Effector memory CD4-positive, alpha-beta T cell (primary cell): ENCODE data around the gene SLC29A3.
"Not testable (repeated sequence)": the region's sequence is repeated elsewhere in the genome, so short reads cannot be mapped to it uniquely, and the experiment has no call there.

Experiments
- DNase-seq, 3 donors: peaks; one replicate each; pipeline ENCODE4 v3.0.0-alpha.2; 2020
- H3K27ac ChIP-seq: 2 replicates; pipeline ENCODE4 v1.7.0; 2013; ENCODE audit warnings: mild to moderate bottlenecking, low read length, moderate library complexity; ENCODE audit not compliant: insufficient read depth, poor library complexity, severe bottlenecking
- H3K27me3 ChIP-seq: replicated peaks from 2 replicates; pipeline ENCODE4 v1.7.0; 2013; ENCODE audit warnings: mild to moderate bottlenecking, low read length; ENCODE audit not compliant: insufficient read depth, control insufficient read depth, poor library complexity, severe bottlenecking
- H3K36me3 ChIP-seq: 2 replicates; pipeline ENCODE4 v1.7.0; 2013; ENCODE audit warnings: mild to moderate bottlenecking, low read length, moderate library complexity; ENCODE audit not compliant: control insufficient read depth, insufficient read depth
- H3K4me1 ChIP-seq: 2 replicates; pipeline ENCODE4 v1.7.0; 2013; ENCODE audit warnings: low read length, mild to moderate bottlenecking; ENCODE audit not compliant: control insufficient read depth, insufficient read depth, poor library complexity, severe bottlenecking
- H3K4me3 ChIP-seq: 2 replicates; pipeline ENCODE4 v1.7.0; 2013; ENCODE audit warnings: low read length, low read depth, mild to moderate bottlenecking; ENCODE audit not compliant: insufficient read depth, poor library complexity, severe bottlenecking
- H3K9me3 ChIP-seq: 2 replicates; pipeline ENCODE4 v1.7.0; 2013; ENCODE audit warnings: mild to moderate bottlenecking, low read length, moderate library complexity; ENCODE audit not compliant: control insufficient read depth

The SLC29A3 gene

GRCh38 chr10:71290806-71291527, 28.1 kb upstream of the SLC29A3 start:
- Histone ChIP-seq H3K4me3 (no peak overlapping the region), H3K27me3 (no peaks in the 10 kb centered on the region), H3K27ac (no peak overlapping the region), H3K36me3 (no peaks in the 10 kb centered on the region), H3K9me3 (no peaks in the 10 kb centered on the region), H3K4me1 (no peaks in the 10 kb centered on the region)
- no peak for DNase-seq

GRCh38 chr10:71291528-71291900, 27.5 kb upstream of the SLC29A3 start:
- no peak overlapping the region for H3K27ac ChIP-seq
- no peak for DNase-seq
- H3K4me1 ChIP-seq, result no peaks in the 10 kb centered on the region
- no peaks in the 10 kb centered on the region for H3K9me3 ChIP-seq
- no peaks in the 10 kb centered on the region for H3K27me3 ChIP-seq
- no peaks in the 10 kb centered on the region for H3K36me3 ChIP-seq
- no peak overlapping the region for H3K4me3 ChIP-seq

DNA sequence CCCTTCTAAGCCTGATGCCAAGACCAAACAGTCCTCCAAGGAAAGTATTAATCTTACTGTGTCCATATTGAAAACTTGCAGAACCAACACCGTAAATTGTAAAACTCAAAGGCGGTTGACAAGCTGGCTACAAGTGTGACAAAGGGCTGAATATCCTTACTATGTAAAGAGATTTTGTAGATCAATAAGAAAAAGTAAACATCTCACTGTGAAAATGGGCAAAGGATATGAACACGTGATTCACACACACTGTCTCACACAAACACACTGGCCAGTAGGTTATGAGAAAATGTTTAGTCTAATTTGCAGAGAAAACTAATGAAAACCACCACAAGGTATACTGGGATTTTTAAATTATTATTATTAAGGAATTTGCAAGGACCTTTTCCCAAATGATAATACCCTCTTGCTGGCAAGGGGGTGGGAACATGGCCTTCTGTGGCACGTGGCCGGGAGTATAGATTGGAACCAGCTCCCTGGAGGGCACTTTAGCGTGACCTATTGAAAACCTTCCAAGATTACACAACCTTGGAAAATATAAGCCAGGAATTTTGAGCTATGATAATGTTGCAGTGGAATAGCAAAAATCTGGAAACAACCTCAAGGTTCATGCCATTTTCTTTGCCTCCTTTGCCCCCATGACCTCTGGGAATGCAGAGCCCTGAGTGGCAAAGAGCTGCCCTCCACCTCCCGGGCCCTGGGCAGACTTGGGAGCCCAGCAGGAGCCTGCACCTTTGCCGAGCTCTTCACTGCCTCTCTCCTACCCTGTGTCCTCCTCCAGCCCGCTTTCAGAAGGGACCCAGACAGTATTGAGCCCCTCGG, 26.2 kb upstream of the SLC29A3 start:
- H3K27me3 ChIP-seq, result no peaks in the 10 kb centered on the region

DNA sequence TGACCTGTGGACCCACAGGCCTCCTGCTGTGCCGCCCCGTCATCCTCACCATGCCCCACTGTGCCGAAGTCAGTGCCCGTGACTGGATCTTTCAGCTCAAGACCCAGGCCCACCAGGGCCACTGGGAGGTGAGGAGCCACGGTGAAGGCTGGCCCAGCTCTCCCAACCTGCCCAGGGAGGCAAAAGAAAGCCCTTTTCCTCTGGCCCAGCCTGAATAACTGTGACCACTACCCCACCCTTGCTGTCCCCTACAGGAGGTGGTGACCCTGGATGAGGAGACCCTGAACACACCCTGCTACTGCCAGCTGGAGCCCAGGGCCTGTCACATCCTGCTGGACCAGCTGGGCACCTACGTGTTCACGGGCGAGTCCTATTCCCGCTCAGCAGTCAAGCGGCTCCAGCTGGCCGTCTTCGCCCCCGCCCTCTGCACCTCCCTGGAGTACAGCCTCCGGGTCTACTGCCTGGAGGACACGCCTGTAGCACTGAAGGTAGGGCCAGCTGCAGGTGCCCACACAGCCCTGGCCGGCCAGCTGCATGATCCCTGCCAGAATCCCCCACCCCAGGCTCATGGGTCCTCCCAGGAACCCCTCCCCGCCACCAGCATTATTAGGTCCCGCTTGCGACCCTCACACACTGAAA, 25.5 kb upstream of the SLC29A3 start:
- Histone ChIP-seq H3K4me1 (no peaks in the 10 kb centered on the region), H3K9me3 (no peaks in the 10 kb centered on the region), H3K4me3 (no peak overlapping the region), H3K27ac (no peak overlapping the region), H3K36me3 (no peaks in the 10 kb centered on the region), H3K27me3 (no peaks in the 10 kb centered on the region)
- no peak for DNase-seq

More for the DNA sequence above, 26.2 kb upstream of the SLC29A3 start:
- no peaks in the 10 kb centered on the region for H3K4me1 ChIP-seq
- no peak overlapping the region for H3K4me3 ChIP-seq
- H3K27ac ChIP-seq, result no peak overlapping the region
- no peaks in the 10 kb centered on the region for H3K9me3 ChIP-seq
- no peaks in the 10 kb centered on the region for H3K36me3 ChIP-seq
- no peak for DNase-seq

DNA sequence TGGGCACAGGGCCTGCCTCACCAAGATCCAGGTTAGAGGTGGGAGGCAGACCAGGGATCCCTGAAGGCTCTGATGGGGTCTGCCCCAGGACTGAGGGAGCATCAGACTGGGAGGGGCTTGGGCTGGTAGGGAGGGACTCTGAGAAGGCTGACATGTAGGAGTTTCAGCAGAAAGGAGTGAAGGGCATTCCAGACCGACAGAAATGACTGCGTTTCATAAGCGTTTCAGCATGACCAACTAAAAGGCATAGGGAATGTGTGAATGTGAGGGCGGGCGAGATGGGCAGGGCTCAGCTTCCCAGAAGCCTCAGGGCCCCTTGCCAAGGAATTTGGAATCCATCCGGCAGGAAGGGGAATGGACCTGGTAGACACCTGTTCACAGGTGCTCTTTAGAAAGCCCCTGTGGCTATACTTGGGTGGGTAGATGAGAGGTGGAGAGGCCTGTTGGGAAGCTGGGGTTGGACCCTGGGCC, 24.9 kb upstream of the SLC29A3 start:
- no peaks in the 10 kb centered on the region for H3K4me1 ChIP-seq
- H3K36me3 ChIP-seq, result no peaks in the 10 kb centered on the region

DNA sequence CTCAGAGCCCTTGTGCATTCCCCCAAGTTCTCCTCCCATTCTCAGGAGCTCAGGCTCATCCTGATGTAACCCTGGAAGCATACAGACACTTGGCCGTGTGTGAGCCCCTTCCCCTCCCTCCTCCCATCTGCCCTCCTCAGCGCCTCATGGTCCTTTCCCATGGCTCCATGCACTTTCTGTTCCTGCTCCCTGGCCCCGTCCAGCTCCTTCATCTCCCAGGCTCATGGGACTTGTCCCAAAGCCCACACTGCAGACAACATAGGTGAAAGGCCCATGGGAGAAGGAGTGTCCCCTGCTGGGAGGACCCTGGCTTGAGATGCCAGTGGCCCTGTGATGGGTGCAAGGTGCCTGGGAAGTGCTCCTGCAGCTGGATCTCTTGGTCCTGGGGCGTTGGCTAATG, 24.2 kb upstream of the SLC29A3 start:
- no peaks in the 10 kb centered on the region for H3K9me3 ChIP-seq
- no peaks in the 10 kb centered on the region for H3K27me3 ChIP-seq
- no peak for DNase-seq
- no peak overlapping the region for H3K4me3 ChIP-seq
- H3K4me1 ChIP-seq, result no peaks in the 10 kb centered on the region
- H3K36me3 ChIP-seq, result no peaks in the 10 kb centered on the region
- H3K27ac ChIP-seq, result no peak overlapping the region

More for the DNA sequence above, 24.9 kb upstream of the SLC29A3 start:
- no peak overlapping the region for H3K4me3 ChIP-seq
- H3K27me3 ChIP-seq, result no peaks in the 10 kb centered on the region
- H3K9me3 ChIP-seq, result no peaks in the 10 kb centered on the region
- DNase-seq, result no peak
- H3K27ac ChIP-seq, result no peak overlapping the region

GRCh38 chr10:71295641-71296040, 23.4 kb upstream of the SLC29A3 start:
- no peaks in the 10 kb centered on the region for H3K27me3 ChIP-seq
- no peak overlapping the region for H3K4me3 ChIP-seq
- no peaks in the 10 kb centered on the region for H3K9me3 ChIP-seq
- H3K36me3 ChIP-seq, result no peaks in the 10 kb centered on the region
- H3K27ac ChIP-seq, result no peak overlapping the region
- no peaks in the 10 kb centered on the region for H3K4me1 ChIP-seq
- DNase-seq, result no peak

GRCh38 chr10:71296086-71296485, 23.0 kb upstream of the SLC29A3 start:
- Histone ChIP-seq H3K27ac (no peak overlapping the region), H3K36me3 (no peaks in the 10 kb centered on the region), H3K4me1 (no peaks in the 10 kb centered on the region), H3K4me3 (no peak overlapping the region), H3K27me3 (no peaks in the 10 kb centered on the region), H3K9me3 (no peaks in the 10 kb centered on the region)
- DNase-seq, result no peak

DNA sequence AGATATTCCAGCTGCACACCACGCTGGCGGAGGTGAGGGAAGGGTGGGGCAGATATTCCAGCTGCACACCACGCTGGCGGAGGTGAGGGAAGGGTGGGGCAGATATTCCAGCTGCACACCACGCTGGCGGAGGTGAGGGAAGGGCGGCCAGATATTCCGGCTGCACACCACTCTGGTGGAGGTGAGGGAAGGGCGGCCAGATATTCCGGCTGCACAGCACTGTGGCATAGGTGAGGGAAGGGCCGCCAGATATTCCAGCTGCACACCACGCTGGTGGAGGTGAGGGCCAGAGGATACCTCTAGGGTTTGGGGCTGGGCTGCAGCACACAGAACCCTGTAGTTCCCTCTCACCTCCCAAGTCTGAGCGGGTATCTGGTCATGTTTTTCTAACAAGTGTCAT, 22.2 kb upstream of the SLC29A3 start:
- H3K36me3 ChIP-seq, DNase-seq, H3K27ac ChIP-seq, H3K4me1 ChIP-seq, H3K4me3 ChIP-seq, H3K9me3 ChIP-seq, H3K27me3 ChIP-seq: not testable (repeated sequence)

- Histone ChIP-seq H3K4me1 (no peaks in the 10 kb centered on the region), H3K27ac (no peak overlapping the region), H3K27me3 (no peaks in the 10 kb centered on the region), H3K36me3 (no peaks in the 10 kb centered on the region), H3K4me3 (no peak overlapping the region), H3K9me3 (no peaks in the 10 kb centered on the region)
- DNase-seq, result no peak
Measured at GRCh38 chr10:71297343-71297742, 21.7 kb upstream of the SLC29A3 start.
